CD4-positive, alpha-beta T cell (primary cell): ENCODE results near the gene CDC25A. TPM values are rescaled to one million over a fixed set of nuclear protein-coding genes. Genes with fewer than 3 reads are reported as not detected.

Source experiments
- ATAC-seq: fragments of 200-7000 bp; cut with Tn5 transposase; one replicate; pipeline ENCODE4 v1.10.0; 2022; ENCODE audit warnings: mild to moderate bottlenecking; ENCODE audit not compliant: poor library complexity
- CTCF ChIA-PET: fragments of 350-600 bp; sonication (Branson Sonifier 250); formaldehyde crosslinking; loops from one replicate; lab custom pipeline; 2021; ENCODE audit warnings: antibody characterized with exemption, inconsistent platforms; lab: Charles Lee
- POLR2A ChIA-PET: fragments of 350-600 bp; sonication (Branson Sonifier 250); formaldehyde crosslinking; loops from one replicate; lab custom pipeline; 2021; ENCODE audit warnings: antibody characterized with exemption, inconsistent platforms; lab: Charles Lee
- DNase-seq, 14 experiments: peaks; one replicate each; pipeline ENCODE4 v3.0.0-alpha.2; 2013 to 2020; ENCODE audit warnings: mixed read lengths in 2 of 14
- H3K27ac ChIP-seq, 2 donors: one replicate each; pipeline versions ENCODE4 v1.5.1 to v1.7.0; 2013; ENCODE audit warnings: low read length in 2 of 2, low read depth in 1 of 2, mild to moderate bottlenecking in 1 of 2
- H3K27me3 ChIP-seq, 2 experiments: 1 replicate in 1 of 2; 2 replicates in 1 of 2; pipeline versions ENCODE4 v1.6.1 to v1.7.0; 2013; ENCODE audit warnings: low read length in 2 of 2, control low read depth in 1 of 2, mild to moderate bottlenecking in 1 of 2, moderate library complexity in 1 of 2; ENCODE audit not compliant: insufficient read depth in 2 of 2, control insufficient read depth in 1 of 2
- H3K36me3 ChIP-seq: one replicate; pipeline ENCODE4 v1.6.1; 2013; ENCODE audit warnings: low read length, control low read depth; ENCODE audit not compliant: insufficient read depth
- H3K4me1 ChIP-seq: one replicate; pipeline ENCODE4 v1.6.1; 2013; ENCODE audit warnings: low read length, control low read depth; ENCODE audit not compliant: insufficient read depth
- H3K4me3 ChIP-seq: one replicate; pipeline ENCODE4 v1.5.1; 2013; ENCODE audit warnings: mild to moderate bottlenecking, low read length, moderate library complexity
- H3K9me3 ChIP-seq, 2 experiments: 1 replicate in 1 of 2; 2 replicates in 1 of 2; pipeline versions ENCODE4 v1.6.1 to v1.7.0; 2013; ENCODE audit warnings: low read length in 2 of 2, mild to moderate bottlenecking in 2 of 2, control low read depth in 1 of 2, moderate library complexity in 1 of 2; ENCODE audit not compliant: control insufficient read depth in 1 of 2, insufficient read depth in 1 of 2
- H3K27ac Mint-ChIP-seq: one replicate; pipeline ENCODE4 v1.8.0; 2020; ENCODE audit warnings: mixed read lengths
- H3K27me3 Mint-ChIP-seq: one replicate; pipeline ENCODE4 v1.8.0; 2021; ENCODE audit warnings: mixed read lengths
- H3K36me3 Mint-ChIP-seq: one replicate; pipeline ENCODE4 v1.8.0; 2021; ENCODE audit warnings: low read depth, mixed read lengths
- H3K4me1 Mint-ChIP-seq: one replicate; pipeline ENCODE4 v1.8.0; 2021; ENCODE audit warnings: low read depth, mixed read lengths
- H3K4me3 Mint-ChIP-seq: one replicate; pipeline ENCODE4 v1.8.0; 2020; ENCODE audit warnings: mild to moderate bottlenecking, mixed read lengths
- H3K9me3 Mint-ChIP-seq: one replicate; pipeline ENCODE4 v1.8.0; 2020; ENCODE audit warnings: mixed read lengths
- intact Hi-C, 2 experiments: fragments of 100-400 bp; cut with DNase I in 1 of 2; cut with micrococcal nuclease in 1 of 2; formaldehyde crosslinking; loops; one replicate each; pipeline versions ENCODE4 v1.15.1 to v1.9.0; 2023 to 2025; cut with DNase I, micrococcal nuclease
- total RNA-seq, 174 experiments: library from RNA in 2 of 174; stranded (reverse) in 2 of 174; gene quantifications; one replicate each; pipeline ENCODE4 v1.2.3 and lab custom pipeline; 2021 to 2026
- TF ChIP-seq, protein P1 (sequence below): fragments of 200-600 bp; IDR thresholded peaks from one replicate; pipeline ENCODE4 v1.8.0; 2022; ENCODE audit warnings: antibody characterized with exemption, mild to moderate bottlenecking

Gene CDC25A
- total RNA-seq, 2 experiments from 2014 or later = 0.14 TPM; not detected in 1

DNA sequence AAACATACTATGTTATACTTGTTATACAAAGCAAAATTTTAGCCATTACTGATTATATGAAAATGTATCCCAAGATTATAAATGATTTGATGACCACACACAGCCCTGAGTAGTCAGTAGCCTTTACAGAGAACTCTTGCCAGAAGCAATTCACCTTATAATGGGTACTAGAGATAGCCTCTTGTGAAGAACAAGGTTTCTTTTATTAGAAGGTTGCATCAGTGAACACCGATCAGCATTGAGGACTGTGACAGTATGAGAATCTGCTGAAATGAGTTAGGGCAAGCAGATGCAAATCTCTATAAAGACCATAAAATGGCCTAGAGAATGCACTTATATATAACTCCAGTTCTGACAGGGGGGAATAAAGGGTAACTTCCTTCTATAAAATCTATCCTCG is 10.1 kb downstream of the CDC25A start:
- intact Hi-C loops = no loop called here
- Histone ChIP-seq H3K36me3 (no peaks in the 10 kb centered on the region), H3K27ac (no peak overlapping the region), H3K27me3 (no peaks in the 10 kb centered on the region), H3K4me3 (no peak overlapping the region), H3K4me1 (no peaks in the 10 kb centered on the region), H3K9me3 (no peaks in the 10 kb centered on the region)
- TF ChIP-seq, protein P1, sequence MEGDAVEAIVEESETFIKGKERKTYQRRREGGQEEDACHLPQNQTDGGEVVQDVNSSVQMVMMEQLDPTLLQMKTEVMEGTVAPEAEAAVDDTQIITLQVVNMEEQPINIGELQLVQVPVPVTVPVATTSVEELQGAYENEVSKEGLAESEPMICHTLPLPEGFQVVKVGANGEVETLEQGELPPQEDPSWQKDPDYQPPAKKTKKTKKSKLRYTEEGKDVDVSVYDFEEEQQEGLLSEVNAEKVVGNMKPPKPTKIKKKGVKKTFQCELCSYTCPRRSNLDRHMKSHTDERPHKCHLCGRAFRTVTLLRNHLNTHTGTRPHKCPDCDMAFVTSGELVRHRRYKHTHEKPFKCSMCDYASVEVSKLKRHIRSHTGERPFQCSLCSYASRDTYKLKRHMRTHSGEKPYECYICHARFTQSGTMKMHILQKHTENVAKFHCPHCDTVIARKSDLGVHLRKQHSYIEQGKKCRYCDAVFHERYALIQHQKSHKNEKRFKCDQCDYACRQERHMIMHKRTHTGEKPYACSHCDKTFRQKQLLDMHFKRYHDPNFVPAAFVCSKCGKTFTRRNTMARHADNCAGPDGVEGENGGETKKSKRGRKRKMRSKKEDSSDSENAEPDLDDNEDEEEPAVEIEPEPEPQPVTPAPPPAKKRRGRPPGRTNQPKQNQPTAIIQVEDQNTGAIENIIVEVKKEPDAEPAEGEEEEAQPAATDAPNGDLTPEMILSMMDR = no peak
- ATAC-seq (no peak), DNase-seq (no peak)
- ChIA-PET POLR2A (no interaction called here), CTCF (no interaction called here)
- H3K4me3 Mint-ChIP-seq = no peak overlapping the region
- H3K36me3 Mint-ChIP-seq = no peaks in the 10 kb centered on the region
- H3K4me1 Mint-ChIP-seq = no peaks in the 10 kb centered on the region
- H3K27ac Mint-ChIP-seq = no peak overlapping the region
- H3K27me3 Mint-ChIP-seq = peaks cover 4% of the 10 kb centered on the region
- no peaks in the 10 kb centered on the region for H3K9me3 Mint-ChIP-seq

DNA sequence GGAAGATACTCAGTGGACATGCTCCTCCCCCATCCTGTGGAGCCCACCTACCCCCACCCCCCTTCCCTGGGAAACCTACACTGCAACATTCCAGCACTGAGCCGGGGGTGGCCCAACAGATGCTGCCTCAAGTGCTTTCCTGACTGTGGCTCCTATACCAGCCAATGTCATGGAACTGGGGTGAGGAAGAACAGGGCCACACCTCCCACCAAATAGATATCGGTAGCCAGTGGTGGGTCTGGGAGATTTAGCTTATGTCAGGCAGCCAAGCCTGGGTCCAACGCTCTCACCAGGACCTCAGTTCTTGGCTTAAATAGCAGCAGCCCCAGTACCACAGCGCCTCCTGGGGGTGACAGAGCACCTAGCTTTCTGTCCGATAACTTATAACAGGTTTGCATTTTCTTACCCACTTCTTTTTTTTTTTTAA is 30.3 kb downstream of the CDC25A start:
- ATAC-seq = no peak
- POLR2A ChIA-PET = no interaction called here
- peak; percentile 13 to 64 (median 30) for DNase-seq
- Histone ChIP-seq H3K27ac (no peak overlapping the region), H3K9me3 (no peaks in the 10 kb centered on the region), H3K4me1 (no peaks in the 10 kb centered on the region), H3K36me3 (no peaks in the 10 kb centered on the region), H3K4me3 (no peak overlapping the region), H3K27me3 (no peaks in the 10 kb centered on the region)
- CTCF ChIA-PET = no interaction called here
- intact Hi-C loops = no loop called here
- no peak overlapping the region for H3K27ac Mint-ChIP-seq
- no peaks in the 10 kb centered on the region for H3K27me3 Mint-ChIP-seq
- TF ChIP-seq, protein P1 = peak; percentile 30
- H3K4me3 Mint-ChIP-seq = no peak overlapping the region
- H3K4me1 Mint-ChIP-seq = no peaks in the 10 kb centered on the region
- no peaks in the 10 kb centered on the region for H3K36me3 Mint-ChIP-seq
- H3K9me3 Mint-ChIP-seq = no peaks in the 10 kb centered on the region

DNA sequence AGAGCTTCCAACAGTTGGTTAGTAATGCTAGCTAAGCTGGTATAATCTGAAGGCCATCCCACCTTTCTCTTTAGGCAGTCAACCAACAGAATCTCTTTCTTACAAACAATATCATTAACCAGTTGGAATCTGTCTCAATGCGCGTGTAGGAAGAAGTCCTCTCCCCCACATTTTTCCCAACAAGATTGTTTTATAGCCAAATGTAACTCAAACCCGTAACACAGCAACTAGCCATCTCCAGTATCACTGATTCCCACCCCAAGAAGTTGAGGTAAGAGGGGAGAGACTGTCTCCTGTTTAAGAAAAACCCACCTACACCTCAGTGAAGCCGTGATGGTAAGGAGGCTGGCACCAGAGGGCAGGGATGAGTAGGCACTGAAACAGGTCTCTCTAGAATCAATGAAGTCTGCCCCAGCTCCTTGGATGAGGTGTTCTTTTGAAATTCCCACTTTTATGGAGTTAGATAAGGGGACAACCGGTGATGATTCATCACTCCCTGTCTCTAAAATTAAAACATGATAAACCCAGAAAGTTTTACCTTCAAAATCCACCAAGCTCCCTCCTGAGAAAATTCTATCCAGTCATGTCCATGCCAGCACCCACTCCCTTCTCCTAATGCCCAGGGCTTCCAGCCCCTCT is 30.9 kb downstream of the CDC25A start:
- ATAC-seq = no peak

More for the DNA sequence above, 30.9 kb downstream of the CDC25A start:
- no peaks in the 10 kb centered on the region for H3K4me1 ChIP-seq
- no peak overlapping the region for H3K4me3 ChIP-seq
- H3K36me3 Mint-ChIP-seq = no peaks in the 10 kb centered on the region
- TF ChIP-seq, protein P1 = no peak
- POLR2A ChIA-PET = interaction anchor here (0.6 kb wide), 1 partner anchor 334 kb away, joined by 3 read pairs; no protein-coding TSS in a partner anchor
- intact Hi-C loops = no loop called here
- no peaks in the 10 kb centered on the region for H3K9me3 Mint-ChIP-seq
- no peak overlapping the region for H3K4me3 Mint-ChIP-seq
- no peak overlapping the region for H3K27ac ChIP-seq
- no peaks in the 10 kb centered on the region for H3K4me1 Mint-ChIP-seq
- no peak for DNase-seq
- H3K27me3 ChIP-seq = no peaks in the 10 kb centered on the region
- no peaks in the 10 kb centered on the region for H3K27me3 Mint-ChIP-seq
- H3K27ac Mint-ChIP-seq = no peak overlapping the region
- H3K36me3 ChIP-seq = no peaks in the 10 kb centered on the region
- CTCF ChIA-PET = no interaction called here
- H3K9me3 ChIP-seq = no peaks in the 10 kb centered on the region
